ENCODE measurements around the gene H1-8. TPM values are rescaled to one million over a fixed set of nuclear protein-coding genes. Genes with fewer than 3 reads are reported as not detected.

H1-8 gene
- total RNA-seq, 1 experiment from 2014 or later, result not detected

DNA sequence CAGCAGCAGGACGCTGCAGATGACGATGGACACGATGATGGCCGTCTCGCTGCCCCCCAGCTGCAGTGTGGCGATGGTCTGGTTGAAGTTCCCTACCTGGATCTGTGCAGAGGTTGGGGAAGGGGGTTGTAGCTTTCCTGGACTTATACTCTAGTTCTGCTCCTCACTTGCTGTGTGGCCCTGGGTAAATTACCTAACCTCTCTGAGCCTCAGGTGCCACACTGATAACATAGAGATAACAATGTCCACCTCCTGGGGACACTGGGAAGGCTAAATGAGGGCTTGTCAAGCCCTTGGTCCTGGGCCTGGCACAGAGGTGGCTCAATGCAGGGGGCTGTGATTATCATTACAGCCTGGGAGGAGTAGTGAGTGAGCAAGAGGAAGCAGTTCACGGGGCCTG lies 26.9 kb downstream of the H1-8 start:
- Mint-ChIP-seq H3K4me3 (no peak overlapping the region), H3K27ac (peak overlapping the region in 1 of 3 experiments; percentile 40; a peak in 2 of 7 replicates), H3K36me3 (ENCODE audit: insufficient read depth in 1 of 3, low read depth in 3 of 3) (peaks cover 0 to 4% (median 2%) of the 10 kb centered on the region in 3 experiments; a peak in 2 of 7 replicates), H3K9me3 (no peaks in the 10 kb centered on the region), H3K27me3 (ENCODE audit: low read depth) (no peaks in the 10 kb centered on the region), H3K4me1 (peaks cover 7 to 10% of the 10 kb centered on the region in 2 experiments)
- Histone ChIP-seq H2BK15ac (ENCODE audit: low read depth, low read length) (no peak overlapping the region), H3T11ph (ENCODE audit: low read length) (no peak overlapping the region), H3K18ac (ENCODE audit: insufficient read length, low read depth, low read length) (no peak overlapping the region), H3K14ac (ENCODE audit: insufficient read depth, low read length) (no peak overlapping the region), H2BK120ac (ENCODE audit: low read depth, low read length, poor library complexity, severe bottlenecking) (no peak overlapping the region), H3K4ac (ENCODE audit: low read depth, low read length) (no peak overlapping the region), H3K4me2 (ENCODE audit: insufficient read depth, insufficient read length, low read length) (no peak overlapping the region), H4K91ac (ENCODE audit: insufficient read length, low read depth, low read length) (no peak overlapping the region), H3K9me3 (ENCODE audit: control insufficient read depth, low read depth, low read length) (no peaks in the 10 kb centered on the region), H3K4me1 (ENCODE audit: insufficient read depth, low read length) (no peaks in the 10 kb centered on the region), H3K27ac (ENCODE audit: insufficient read length, low read depth, low read length) (no peak overlapping the region), H2AFZ (ENCODE audit: low read length) (no peak overlapping the region), H2BK12ac (ENCODE audit: insufficient read length, low read depth, low read length) (no peak overlapping the region), H3K27me3 (ENCODE audit: insufficient read depth, low read length) (no peaks in the 10 kb centered on the region), H4K5ac (ENCODE audit: insufficient read length, low read depth, low read length) (no peak overlapping the region), H3K79me2 (ENCODE audit: insufficient read depth, low read length) (no peaks in the 10 kb centered on the region), H2BK20ac (ENCODE audit: low read depth, low read length, poor library complexity, severe bottlenecking) (no peak overlapping the region), H3K79me1 (ENCODE audit: insufficient read depth, low read depth, low read length, poor library complexity, severe bottlenecking) (no peaks in the 10 kb centered on the region), H3K23me2 (ENCODE audit: insufficient read length, low read depth, low read length, poor library complexity, severe bottlenecking) (no peaks in the 10 kb centered on the region), H2BK5ac (ENCODE audit: insufficient read length, low read length) (no peak overlapping the region), H2AK5ac (ENCODE audit: insufficient read length, low read length) (no peak overlapping the region), H3K9ac (ENCODE audit: extremely low read depth, insufficient read length, low read length) (no peak overlapping the region), H3K56ac (ENCODE audit: insufficient read length, low read depth, low read length) (no peak overlapping the region), H4K20me1 (ENCODE audit: control insufficient read depth, insufficient read depth, insufficient read length) (no peaks in the 10 kb centered on the region), H3K23ac (ENCODE audit: insufficient read length, low read depth, low read length) (no peak overlapping the region), H4K8ac (replicated peaks; ENCODE audit: insufficient read length, low read depth, low read length) (no peak overlapping the region)
- TF ChIP-seq, protein P1, sequence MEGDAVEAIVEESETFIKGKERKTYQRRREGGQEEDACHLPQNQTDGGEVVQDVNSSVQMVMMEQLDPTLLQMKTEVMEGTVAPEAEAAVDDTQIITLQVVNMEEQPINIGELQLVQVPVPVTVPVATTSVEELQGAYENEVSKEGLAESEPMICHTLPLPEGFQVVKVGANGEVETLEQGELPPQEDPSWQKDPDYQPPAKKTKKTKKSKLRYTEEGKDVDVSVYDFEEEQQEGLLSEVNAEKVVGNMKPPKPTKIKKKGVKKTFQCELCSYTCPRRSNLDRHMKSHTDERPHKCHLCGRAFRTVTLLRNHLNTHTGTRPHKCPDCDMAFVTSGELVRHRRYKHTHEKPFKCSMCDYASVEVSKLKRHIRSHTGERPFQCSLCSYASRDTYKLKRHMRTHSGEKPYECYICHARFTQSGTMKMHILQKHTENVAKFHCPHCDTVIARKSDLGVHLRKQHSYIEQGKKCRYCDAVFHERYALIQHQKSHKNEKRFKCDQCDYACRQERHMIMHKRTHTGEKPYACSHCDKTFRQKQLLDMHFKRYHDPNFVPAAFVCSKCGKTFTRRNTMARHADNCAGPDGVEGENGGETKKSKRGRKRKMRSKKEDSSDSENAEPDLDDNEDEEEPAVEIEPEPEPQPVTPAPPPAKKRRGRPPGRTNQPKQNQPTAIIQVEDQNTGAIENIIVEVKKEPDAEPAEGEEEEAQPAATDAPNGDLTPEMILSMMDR (conservative IDR thresholded peaks at IDR 0.05), result no peak
- DNase-seq, result no peak
- no CpG with 5 or more reads among the region's 7 CpGs for WGBS (ENCODE audit: extremely low coverage, insufficient read length, low lambda C conversion rate)

All from H9 (cell line).